Measurements from ENCODE around the gene TMEM143. TPM values are rescaled to one million over a fixed set of nuclear protein-coding genes. Genes with fewer than 3 reads are reported as not detected.

TMEM143 gene
- total RNA-seq, 2 experiments from 2014 or later: 17.1 to 17.9 TPM

Other genes with a start within 250 kb of the TMEM143 start
- 100 to 1,000 TPM; 174 TPM for gene LIG1, start 193.6 kb downstream of the TMEM143 start, total RNA-seq
- 1 to 10 TPM; 7.4 to 8.0 TPM for gene ZSWIM9, start 193.3 kb downstream of the TMEM143 start, total RNA-seq
- gene CARD8, start 108.0 kb downstream of the TMEM143 start, total RNA-seq: 100 to 1,000 TPM; 152 TPM
- gene ZNF114, start 93.9 kb downstream of the TMEM143 start, total RNA-seq: under 1 TPM; 0.29 to 0.31 TPM
- 100 to 1,000 TPM; 168 to 179 TPM for gene EMP3, start 38.4 kb downstream of the TMEM143 start, total RNA-seq
- under 1 TPM in 1 of 2 experiments, not detected in 1; 0.21 TPM for gene SYNGR4, start 427 bp upstream of the TMEM143 start, total RNA-seq
- gene KDELR1, start 27.6 kb upstream of the TMEM143 start, total RNA-seq: 10 to 100 TPM; 82.9 to 88.1 TPM
- under 1 TPM; 0.07 TPM for gene GRIN2D, start 29.7 kb upstream of the TMEM143 start, total RNA-seq
- 10 to 100 TPM; 38.8 to 45.3 TPM for gene GRWD1, start 82.0 kb upstream of the TMEM143 start, total RNA-seq
- gene KCNJ14, start 91.6 kb upstream of the TMEM143 start, total RNA-seq: 1 to 10 TPM; 1.2 TPM
- gene CYTH2, start 105.4 kb upstream of the TMEM143 start, total RNA-seq: 10 to 100 TPM; 31.5 to 33.6 TPM
- gene LMTK3, start 147.9 kb upstream of the TMEM143 start, total RNA-seq: 1 to 10 TPM; 3.6 to 3.8 TPM
- gene SULT2B1, start 188.2 kb upstream of the TMEM143 start, total RNA-seq: not detected
- not detected for gene SPACA4, start 242.8 kb upstream of the TMEM143 start, total RNA-seq

Data from activated CD4-positive, alpha-beta memory T cell treated with anti-CD3 and anti-CD28 coated beads for 36 hours (primary cell).